NCI-H2081 (cell line): ENCODE measurements around the gene NRAP.

Source experiments
- DNase-seq, 2 experiments: peaks; one replicate each; lab custom pipeline; 2025; lab: John Stamatoyannopoulos, UW

The NRAP gene

DNA sequence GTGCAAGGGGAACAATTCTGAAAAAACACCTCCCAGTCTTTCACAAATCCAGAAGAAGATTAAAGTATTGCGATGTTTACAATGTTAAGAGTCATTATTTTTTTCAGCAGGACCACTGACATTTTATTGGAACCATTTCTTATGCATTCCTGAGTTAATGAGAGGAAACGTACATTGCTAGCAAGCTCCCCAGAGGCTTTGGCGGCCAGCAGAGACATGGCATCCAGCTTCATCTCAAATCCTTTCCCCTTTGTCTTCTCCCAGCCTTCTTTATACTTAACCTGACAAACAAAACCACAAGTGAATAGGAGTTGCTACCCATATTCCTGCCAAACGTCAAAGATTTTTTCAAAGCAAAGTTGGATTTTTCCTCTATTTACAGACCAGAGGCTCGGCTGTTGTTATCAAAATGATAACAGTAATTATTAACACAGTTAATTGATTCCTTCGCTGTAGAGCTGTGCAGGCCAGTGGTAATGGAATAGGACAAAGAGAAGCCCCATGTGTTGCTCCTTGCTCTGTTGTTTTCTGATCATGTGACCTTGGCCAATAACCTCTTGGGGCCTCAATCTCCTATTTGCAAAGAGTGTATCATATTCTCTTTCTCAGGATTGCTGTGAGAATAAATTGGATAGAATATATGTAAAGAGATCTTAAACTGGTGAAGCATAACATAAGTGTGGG, 32.0 kb downstream of the NRAP start:
- DNase-seq, result no peak

- no peak for DNase-seq
Measured at GRCh38 chr10:113630929-113631533, 32.8 kb downstream of the NRAP start.

DNA sequence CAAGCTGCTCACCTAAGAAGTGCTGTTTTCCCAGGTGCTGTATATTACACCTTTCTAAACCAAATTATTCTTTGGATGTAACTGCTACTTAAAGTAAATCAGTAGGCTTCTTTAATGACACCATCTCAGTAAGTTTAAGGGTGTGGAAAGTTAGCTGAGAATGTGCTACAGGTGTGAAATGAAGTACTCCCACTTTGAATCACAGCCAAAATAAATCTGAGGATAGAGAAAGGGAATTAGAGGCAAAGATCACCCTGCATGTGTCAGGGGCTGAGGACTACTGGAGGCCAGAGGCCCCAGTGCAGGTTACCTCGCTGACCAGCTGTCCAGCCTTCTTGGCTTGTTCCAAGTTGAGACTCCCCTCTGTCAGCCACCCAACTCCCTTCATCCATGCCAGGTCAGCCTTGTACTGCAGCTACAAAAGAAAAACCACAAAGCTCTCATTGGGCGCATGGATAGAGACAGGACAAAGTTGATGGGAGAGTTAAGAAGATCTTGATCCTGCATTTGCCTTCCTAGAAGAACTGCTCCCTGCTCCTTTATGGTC, 35.2 kb downstream of the NRAP start:
- DNase-seq, result no peak

DNA sequence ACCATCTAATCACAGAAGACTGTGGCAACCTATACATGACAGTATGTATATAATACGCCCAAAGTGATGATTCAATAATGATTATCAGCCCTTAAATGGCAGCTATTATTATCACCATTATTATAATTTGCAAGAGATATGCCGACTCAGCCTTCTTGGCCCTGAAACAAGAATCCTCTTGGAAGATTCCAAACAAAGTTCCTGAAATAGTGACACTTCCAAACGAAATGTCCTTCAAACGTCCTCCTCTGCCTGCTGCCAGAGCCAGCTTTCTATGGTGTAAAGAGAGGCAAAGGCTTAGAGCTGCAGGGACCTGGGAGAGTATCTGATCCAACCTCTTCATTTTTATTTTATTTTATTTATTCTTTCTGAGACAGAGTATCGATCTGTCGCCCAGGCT, 36.0 kb downstream of the NRAP start:
- DNase-seq, result no peak

DNA sequence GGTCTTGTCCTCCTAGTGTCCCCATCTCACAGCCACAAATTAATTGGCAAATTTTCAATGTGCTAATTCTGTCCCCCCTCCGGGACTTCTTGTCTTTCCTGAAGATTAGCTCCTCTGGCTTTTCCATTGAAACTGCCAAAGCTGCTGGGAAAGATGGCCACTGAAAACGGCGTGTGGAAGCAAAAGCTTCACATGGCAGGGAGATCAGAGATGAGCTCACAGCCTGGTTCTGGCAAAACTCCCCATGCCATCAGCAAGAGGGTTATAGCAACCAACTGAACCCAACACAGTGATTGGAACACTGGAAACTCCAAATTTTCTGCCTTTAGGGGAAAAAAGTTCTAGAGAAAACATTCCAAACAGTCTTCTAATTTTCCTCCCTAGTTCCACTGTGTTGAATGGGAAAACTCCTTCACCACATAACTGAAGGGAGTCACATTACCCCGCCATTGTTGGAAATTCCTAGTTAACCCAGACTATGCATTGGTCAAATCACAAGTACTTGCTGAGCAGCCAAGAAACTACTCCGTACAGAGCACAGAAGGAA, 37.0 kb downstream of the NRAP start:
- no peak for DNase-seq

GRCh38 chr10:113625461-113626186, 38.2 kb downstream of the NRAP start:
- no peak for DNase-seq

- no peak for DNase-seq
Measured at GRCh38 chr10:113622831-113623230, 41.0 kb downstream of the NRAP start.

DNA sequence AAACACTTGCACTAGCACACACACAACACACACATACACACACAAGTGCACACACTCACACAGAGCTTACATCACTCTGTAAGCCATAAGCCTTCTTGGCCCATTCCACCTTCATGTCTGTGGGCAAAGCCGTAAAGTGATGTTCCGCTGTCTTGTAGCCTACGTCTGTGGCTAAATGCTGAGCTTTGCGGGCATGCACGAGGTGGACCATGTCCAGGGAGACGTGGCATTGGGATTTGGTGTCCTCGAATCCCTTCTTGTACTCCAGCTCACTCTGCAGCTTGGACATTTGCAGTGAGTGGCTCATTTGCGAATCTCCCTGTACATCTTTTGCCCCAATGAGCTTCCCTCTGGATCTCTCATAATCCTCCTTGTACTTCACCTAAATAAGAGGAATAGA, 42.0 kb downstream of the NRAP start:
- DNase-seq, result no peak

DNA sequence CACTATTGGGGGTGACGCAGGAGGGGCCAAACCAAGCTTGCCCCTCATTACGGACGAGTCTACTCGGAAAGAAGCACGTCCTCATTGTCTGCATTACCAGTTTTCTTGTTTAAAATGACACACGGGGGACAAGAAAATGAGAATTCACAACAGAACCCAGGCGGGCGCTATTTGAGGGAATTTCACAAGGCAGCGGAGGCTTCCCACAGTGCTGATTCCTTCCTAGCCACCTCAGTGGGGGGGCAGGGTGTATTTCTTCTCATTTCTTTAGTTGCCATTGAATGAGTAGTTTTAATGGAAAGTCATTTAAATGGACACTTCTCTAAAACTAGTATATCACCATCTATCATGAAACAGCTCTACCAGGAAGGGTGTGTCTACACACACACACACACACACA, 42.9 kb downstream of the NRAP start:
- no peak for DNase-seq

GRCh38 chr10:113620511-113620910, 43.3 kb downstream of the NRAP start:
- no peak for DNase-seq

GRCh38 chr10:113619401-113619800, 44.4 kb downstream of the NRAP start:
- no peak for DNase-seq

DNA sequence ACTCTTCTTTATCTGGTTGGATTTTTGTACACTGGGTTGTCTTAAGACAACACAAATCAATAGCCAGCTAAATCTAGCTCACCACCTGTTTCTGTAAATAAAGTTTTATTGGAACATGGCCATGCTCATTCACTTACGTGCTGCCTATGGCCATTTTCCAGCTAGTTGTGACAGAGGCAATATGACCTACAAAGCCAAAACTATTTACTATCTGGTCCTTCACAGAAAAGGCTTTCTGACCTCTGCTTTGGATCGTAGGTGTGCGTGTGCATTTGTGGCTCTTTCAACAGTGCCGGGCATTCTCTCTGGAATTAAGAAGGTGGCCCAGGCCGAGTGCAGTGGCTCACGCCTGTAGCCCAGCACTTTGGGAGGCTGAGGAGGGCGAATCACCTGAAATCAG, 45.5 kb downstream of the NRAP start:
- no peak for DNase-seq

DNA sequence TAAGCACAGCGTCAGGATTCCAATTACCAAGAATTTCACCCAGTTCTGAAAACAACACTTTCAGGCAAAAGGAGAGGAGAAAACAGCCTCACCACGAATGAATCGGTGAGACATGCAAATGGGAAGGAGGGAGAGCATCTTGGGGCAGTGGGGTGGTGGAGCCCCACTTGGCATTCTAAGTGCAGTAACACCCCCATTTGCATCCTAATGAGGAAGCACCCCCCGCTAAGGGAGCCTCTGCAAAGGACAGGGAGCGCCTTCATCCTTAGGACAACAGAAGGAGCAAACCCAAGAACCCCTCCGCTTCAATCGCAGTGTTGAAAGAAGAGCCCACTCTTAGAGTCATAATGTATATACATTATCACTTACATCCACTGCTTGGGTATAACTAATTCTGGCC, 46.8 kb downstream of the NRAP start:
- no peak for DNase-seq

GRCh38 chr10:113616244-113617074, 47.4 kb downstream of the NRAP start:
- DNase-seq, result peak in 1 of 2 experiments; percentile 5

DNA sequence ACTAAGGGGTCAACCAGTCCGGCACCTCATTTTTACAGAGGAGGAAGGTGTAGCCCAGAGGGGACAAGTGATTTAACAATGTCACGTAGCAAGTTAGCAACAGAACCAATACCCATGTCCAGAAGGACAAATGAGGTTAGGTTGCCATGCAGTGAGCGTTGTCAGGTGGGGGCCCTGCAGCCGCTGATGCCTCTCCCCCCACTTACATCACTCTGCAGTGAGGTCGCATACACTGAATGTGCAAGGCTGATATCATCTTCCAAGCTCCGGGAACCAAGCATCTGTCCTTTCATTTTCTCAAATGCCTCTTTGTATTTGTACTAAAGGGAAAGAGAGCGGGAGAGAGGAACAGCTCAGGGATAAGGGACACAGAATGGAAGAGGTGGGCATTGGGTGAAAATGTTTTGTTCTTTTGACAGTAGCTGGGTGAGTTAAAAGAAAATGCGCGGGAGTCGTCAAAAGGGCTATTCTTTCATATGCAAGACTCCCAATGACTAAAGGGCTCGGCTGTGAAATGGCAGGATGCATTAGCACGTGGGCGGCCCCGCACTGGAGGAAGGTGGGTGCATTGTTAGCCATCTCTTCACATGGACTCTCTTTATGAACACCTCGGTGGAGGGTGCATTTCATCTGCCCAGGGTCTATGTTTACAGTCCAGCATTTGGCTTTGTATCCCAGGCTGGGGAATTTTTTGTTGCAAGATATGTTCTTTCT, 49.7 kb downstream of the NRAP start:
- no peak for DNase-seq

DNA sequence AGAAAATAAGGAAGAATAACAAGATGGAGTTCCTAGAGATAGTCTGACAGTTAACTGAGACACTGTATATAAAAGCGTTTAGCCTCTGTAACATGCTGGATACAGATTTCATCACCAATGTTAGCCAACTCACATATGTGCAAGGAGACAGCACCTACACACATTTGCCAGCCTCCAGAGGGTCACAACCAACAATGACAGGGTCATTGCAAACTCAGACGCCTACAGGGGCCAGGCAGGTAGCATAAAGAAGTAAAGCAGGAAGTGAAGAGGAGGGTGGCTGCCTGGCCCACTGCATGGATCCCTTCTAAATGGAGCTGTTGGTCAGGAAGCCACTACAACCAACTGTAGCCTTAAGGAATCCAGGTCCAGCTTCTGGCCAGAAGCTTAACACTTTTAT, 50.4 kb downstream of the NRAP start:
- no peak for DNase-seq

GRCh38 chr10:113612154-113612553, 51.7 kb downstream of the NRAP start:
- DNase-seq, result no peak

GRCh38 chr10:113610631-113611601, 52.9 kb downstream of the NRAP start:
- DNase-seq, result no peak

DNA sequence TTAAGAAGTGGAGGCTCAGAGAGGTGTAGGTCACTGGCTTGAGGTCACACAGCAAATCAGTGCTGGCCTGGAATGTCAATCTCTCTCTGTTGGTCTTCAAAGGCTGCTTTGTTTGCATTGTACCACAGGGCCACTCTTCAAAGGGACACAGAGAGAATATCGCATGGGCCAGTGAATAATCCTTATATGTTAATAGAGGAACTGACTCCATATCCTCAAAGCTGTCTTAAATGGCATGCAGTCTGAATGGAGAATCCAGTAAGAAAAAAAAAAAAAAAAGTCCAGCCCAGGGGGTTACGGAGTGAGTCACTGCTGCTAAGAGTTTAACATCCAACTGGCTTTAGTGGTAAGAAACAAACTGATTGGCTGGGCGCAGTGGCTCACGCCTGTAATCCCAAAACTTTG, 54.1 kb downstream of the NRAP start:
- DNase-seq, result no peak
